ENCODE measurements around the gene ZNF536. TPM values are rescaled to one million over a fixed set of nuclear protein-coding genes. Genes with fewer than 3 reads are reported as not detected.

The ZNF536 gene
- total and polyA plus RNA-seq, 9 of the 15 experiments (the other 6 are each of a cell fraction or from before 2014, with no cell fraction given) = not detected

DNA sequence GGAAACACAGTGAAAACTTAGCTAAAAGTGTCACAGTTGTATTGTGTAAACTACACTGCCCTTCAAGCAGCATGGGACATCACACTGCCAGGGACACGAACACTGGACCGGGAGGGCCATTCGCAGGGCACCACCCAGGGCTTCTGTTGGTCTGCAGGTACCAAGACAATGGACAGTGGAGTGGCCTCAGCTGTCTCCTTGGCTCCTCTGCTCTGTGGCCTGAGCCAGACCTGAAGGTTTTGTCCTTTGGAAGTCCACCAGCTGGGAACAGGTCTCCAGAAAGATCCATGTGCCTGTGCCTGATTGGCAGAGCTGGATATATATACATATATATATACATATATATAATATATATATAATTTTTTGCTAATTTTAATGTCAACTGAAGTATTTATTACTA, 149.8 kb downstream of the ZNF536 start:
- no peak overlapping the region for H3K27ac ChIP-seq (ENCODE audit: extremely low read depth, low read depth, low read length)
- H3K9me1 ChIP-seq (ENCODE audit: control insufficient read depth, insufficient read depth, low read length) = peaks cover 3% of the 10 kb centered on the region
- H3K4me1 ChIP-seq (replicated peaks in 1 of 2; ENCODE audit: control insufficient read depth in 2 of 2, insufficient read depth in 2 of 2, low read length in 2 of 2) = no peaks in the 10 kb centered on the region
- H3K36me3 ChIP-seq (ENCODE audit: control insufficient read depth, insufficient read depth, low read length) = no peaks in the 10 kb centered on the region
- ATAC-seq (no peak), FAIRE-seq (no peak), DNase-seq (ENCODE audit: extremely low read depth in 1 of 4, low spot score in 3 of 4) (no peak)
- no peak overlapping the region for H3K4me2 ChIP-seq (ENCODE audit: insufficient read depth, low read length)
- intact Hi-C loops (cut with micrococcal nuclease) (no loop called here), in situ Hi-C loops (cut with MboI) (no loop called here)
- H3K9me3 ChIP-seq (replicated peaks; ENCODE audit: control insufficient read depth, insufficient read depth, low read depth, low read length) = no peaks in the 10 kb centered on the region
- BruUV-seq (replicated peaks) = no TSS peak
- no peak overlapping the region for H2AFZ ChIP-seq (ENCODE audit: low read depth, low read length)
- H3K4me3 ChIP-seq = no peak overlapping the region
- CTCF ChIA-PET (ENCODE audit: low intra/inter-chr PET ratio) = no interaction called here
- H3K9ac ChIP-seq (ENCODE audit: insufficient read depth in 1 of 2, low read depth in 2 of 2, low read length in 2 of 2) = no peak overlapping the region
- H3K79me2 ChIP-seq (ENCODE audit: control insufficient read depth, insufficient read depth, low read length) = no peaks in the 10 kb centered on the region
- TF ChIP-seq, protein P1, sequence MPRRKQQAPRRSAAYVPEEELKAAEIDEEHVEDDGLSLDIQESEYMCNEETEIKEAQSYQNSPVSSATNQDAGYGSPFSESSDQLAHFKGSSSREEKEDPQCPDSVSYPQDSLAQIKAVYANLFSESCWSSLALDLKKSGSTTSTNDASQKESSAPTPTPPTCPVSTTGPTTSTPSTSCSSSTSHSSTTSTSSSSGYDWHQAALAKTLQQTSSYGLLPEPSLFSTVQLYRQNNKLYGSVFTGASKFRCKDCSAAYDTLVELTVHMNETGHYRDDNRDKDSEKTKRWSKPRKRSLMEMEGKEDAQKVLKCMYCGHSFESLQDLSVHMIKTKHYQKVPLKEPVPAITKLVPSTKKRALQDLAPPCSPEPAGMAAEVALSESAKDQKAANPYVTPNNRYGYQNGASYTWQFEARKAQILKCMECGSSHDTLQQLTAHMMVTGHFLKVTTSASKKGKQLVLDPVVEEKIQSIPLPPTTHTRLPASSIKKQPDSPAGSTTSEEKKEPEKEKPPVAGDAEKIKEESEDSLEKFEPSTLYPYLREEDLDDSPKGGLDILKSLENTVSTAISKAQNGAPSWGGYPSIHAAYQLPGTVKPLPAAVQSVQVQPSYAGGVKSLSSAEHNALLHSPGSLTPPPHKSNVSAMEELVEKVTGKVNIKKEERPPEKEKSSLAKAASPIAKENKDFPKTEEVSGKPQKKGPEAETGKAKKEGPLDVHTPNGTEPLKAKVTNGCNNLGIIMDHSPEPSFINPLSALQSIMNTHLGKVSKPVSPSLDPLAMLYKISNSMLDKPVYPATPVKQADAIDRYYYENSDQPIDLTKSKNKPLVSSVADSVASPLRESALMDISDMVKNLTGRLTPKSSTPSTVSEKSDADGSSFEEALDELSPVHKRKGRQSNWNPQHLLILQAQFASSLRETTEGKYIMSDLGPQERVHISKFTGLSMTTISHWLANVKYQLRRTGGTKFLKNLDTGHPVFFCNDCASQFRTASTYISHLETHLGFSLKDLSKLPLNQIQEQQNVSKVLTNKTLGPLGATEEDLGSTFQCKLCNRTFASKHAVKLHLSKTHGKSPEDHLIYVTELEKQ (CRISPR knock-in tag; IDR thresholded peaks at IDR 0.05) = no peak
- 0% methylated on average over 3 of the region's 3 CpGs for WGBS (ENCODE audit: insufficient coverage, low coverage, missing lambda C conversion rate)
- peaks cover 3% of the 10 kb centered on the region; the same call in 1 of the 2 replicates for H4K20me1 ChIP-seq (replicated peaks; ENCODE audit: control insufficient read depth, insufficient read depth, low read length)
- POLR2A ChIA-PET = interaction anchor here (1.4 kb wide), 1 partner anchor 10 kb away, joined by 3 read pairs; no protein-coding TSS in a partner anchor
- peaks cover 2 to 13% of the 10 kb centered on the region in 2 experiments; a peak in 4 of 5 replicates for H3K27me3 ChIP-seq (ENCODE audit: control insufficient read depth in 2 of 2, insufficient read depth in 2 of 2, low read length in 2 of 2)

DNA sequence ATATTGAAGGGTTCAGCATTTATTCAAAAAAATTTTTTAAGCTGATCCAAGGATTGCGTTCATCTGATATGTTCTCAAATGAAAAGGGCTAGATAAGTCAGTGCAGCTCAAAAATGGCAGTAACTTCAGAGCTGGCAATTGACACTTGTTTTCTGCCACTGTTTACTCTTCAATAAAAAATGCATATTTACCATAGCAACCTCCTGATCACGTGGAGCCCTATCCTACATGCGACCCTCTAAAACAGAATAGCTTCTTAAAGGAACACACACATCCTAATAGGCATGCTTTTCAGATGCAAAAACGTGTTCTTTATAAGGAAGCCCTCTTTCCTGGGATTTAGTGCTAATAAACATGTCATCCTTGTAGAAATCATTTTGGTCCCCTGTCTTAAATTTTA, 150.2 kb downstream of the ZNF536 start:
- no peaks in the 10 kb centered on the region for H3K36me3 ChIP-seq (ENCODE audit: control insufficient read depth, insufficient read depth, low read length)
- no peak overlapping the region for H3K4me3 ChIP-seq
- peaks cover 3% of the 10 kb centered on the region for H3K9me1 ChIP-seq (ENCODE audit: control insufficient read depth, insufficient read depth, low read length)
- H3K9me3 ChIP-seq (replicated peaks; ENCODE audit: control insufficient read depth, insufficient read depth, low read depth, low read length) = no peaks in the 10 kb centered on the region
- in situ Hi-C loops (cut with MboI) (no loop called here), intact Hi-C loops (cut with micrococcal nuclease) (no loop called here)
- ATAC-seq (no peak), FAIRE-seq (no peak), DNase-seq (ENCODE audit: extremely low read depth in 1 of 4, low spot score in 3 of 4) (no peak)
- H3K27ac ChIP-seq (ENCODE audit: extremely low read depth, low read depth, low read length) = no peak overlapping the region
- WGBS (ENCODE audit: insufficient coverage, low coverage, missing lambda C conversion rate) = 0% methylated on average over 4 of the region's 4 CpGs
- BruUV-seq (replicated peaks) = no TSS peak
- peaks cover 3% of the 10 kb centered on the region; the same call in 1 of the 2 replicates for H4K20me1 ChIP-seq (replicated peaks; ENCODE audit: control insufficient read depth, insufficient read depth, low read length)
- peaks cover 3 to 13% of the 10 kb centered on the region in 2 experiments; a peak in 4 of 5 replicates for H3K27me3 ChIP-seq (ENCODE audit: control insufficient read depth in 2 of 2, insufficient read depth in 2 of 2, low read length in 2 of 2)
- H3K4me1 ChIP-seq (replicated peaks in 1 of 2; ENCODE audit: control insufficient read depth in 2 of 2, insufficient read depth in 2 of 2, low read length in 2 of 2) = no peaks in the 10 kb centered on the region
- no peaks in the 10 kb centered on the region for H3K79me2 ChIP-seq (ENCODE audit: control insufficient read depth, insufficient read depth, low read length)
- CTCF ChIA-PET (ENCODE audit: low intra/inter-chr PET ratio) = no interaction called here
- H3K4me2 ChIP-seq (ENCODE audit: insufficient read depth, low read length) = no peak overlapping the region
- no peak overlapping the region for H3K9ac ChIP-seq (ENCODE audit: insufficient read depth in 1 of 2, low read depth in 2 of 2, low read length in 2 of 2)
- no peak overlapping the region for H2AFZ ChIP-seq (ENCODE audit: low read depth, low read length)
- POLR2A ChIA-PET = interaction anchor here (1.4 kb wide), 1 partner anchor 10 kb away, joined by 3 read pairs; no protein-coding TSS in a partner anchor
- no peak for TF ChIP-seq ZNF75A (CRISPR knock-in tag; IDR thresholded peaks at IDR 0.05)
- TF ChIP-seq, protein P2, sequence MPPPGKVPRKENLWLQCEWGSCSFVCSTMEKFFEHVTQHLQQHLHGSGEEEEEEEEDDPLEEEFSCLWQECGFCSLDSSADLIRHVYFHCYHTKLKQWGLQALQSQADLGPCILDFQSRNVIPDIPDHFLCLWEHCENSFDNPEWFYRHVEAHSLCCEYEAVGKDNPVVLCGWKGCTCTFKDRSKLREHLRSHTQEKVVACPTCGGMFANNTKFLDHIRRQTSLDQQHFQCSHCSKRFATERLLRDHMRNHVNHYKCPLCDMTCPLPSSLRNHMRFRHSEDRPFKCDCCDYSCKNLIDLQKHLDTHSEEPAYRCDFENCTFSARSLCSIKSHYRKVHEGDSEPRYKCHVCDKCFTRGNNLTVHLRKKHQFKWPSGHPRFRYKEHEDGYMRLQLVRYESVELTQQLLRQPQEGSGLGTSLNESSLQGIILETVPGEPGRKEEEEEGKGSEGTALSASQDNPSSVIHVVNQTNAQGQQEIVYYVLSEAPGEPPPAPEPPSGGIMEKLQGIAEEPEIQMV (tag; conservative IDR thresholded peaks at IDR 0.05; ENCODE audit: low read depth) = no peak
- no peak for TF ChIP-seq MEIS2 (IDR thresholded peaks at IDR 0.05; ENCODE audit: partially characterized antibody)
- TF ChIP-seq GTF2F1 (IDR thresholded peaks at IDR 0.05; ENCODE audit: low read depth, low read length) = no peak
- TF ChIP-seq SRSF3 (IDR thresholded peaks at IDR 0.05; ENCODE audit: insufficient read depth, low read length) = no peak
- no peak for TF ChIP-seq MTF1 (CRISPR knock-in tag; IDR thresholded peaks at IDR 0.05; ENCODE audit: borderline replicate concordance)
- TF ChIP-seq CBX3 (IDR thresholded peaks at IDR 0.05; ENCODE audit: borderline replicate concordance in 1 of 2, low read length in 2 of 2) = no peak
- no peak for TF ChIP-seq ZSCAN29 (IDR thresholded peaks at IDR 0.05)
- TF ChIP-seq EP300 (IDR thresholded peaks at IDR 0.05; ENCODE audit: low read length) = no peak
- TF ChIP-seq HMG20B (CRISPR knock-in tag; IDR thresholded peaks at IDR 0.05) = no peak
